Stimulated activated CD8-positive, alpha-beta memory T cell treated with anti-CD3 and anti-CD28 coated beads, Interleukin-4, amount 100 ng/mL, for 1 hour (primary cell): ENCODE measurements around the gene UNKL.

ENCODE experiments used
- DNase-seq, 2 donors: peaks; one replicate each; pipeline ENCODE4 v3.0.0-alpha.2; 2020; ENCODE audit warnings: low read depth in 2 of 2, low spot score in 1 of 2

UNKL gene

DNA sequence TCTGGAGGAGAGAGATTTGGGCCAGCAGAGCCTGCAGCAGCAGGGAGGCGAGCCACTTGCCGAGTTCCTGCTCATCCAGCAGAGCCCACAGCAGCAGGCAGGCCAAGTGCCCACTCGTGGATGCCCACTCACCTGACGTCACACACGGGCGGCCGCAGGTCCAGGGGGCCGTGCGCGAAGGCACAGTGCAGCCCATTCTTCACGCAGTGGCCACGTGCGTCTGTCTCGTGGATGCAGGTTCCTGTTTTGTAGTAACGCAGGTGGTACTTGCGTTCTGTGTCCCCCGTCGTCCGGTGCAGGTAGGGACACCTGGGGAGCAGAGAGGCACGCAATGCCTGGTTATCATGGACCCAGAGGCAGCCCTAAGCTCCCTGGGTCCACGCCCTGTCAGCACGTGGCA, 11.5 kb downstream of the UNKL start:
- no peak for DNase-seq

- no peak for DNase-seq
Observed at GRCh38 chr16:1401758-1402154, 12.7 kb downstream of the UNKL start.

DNA sequence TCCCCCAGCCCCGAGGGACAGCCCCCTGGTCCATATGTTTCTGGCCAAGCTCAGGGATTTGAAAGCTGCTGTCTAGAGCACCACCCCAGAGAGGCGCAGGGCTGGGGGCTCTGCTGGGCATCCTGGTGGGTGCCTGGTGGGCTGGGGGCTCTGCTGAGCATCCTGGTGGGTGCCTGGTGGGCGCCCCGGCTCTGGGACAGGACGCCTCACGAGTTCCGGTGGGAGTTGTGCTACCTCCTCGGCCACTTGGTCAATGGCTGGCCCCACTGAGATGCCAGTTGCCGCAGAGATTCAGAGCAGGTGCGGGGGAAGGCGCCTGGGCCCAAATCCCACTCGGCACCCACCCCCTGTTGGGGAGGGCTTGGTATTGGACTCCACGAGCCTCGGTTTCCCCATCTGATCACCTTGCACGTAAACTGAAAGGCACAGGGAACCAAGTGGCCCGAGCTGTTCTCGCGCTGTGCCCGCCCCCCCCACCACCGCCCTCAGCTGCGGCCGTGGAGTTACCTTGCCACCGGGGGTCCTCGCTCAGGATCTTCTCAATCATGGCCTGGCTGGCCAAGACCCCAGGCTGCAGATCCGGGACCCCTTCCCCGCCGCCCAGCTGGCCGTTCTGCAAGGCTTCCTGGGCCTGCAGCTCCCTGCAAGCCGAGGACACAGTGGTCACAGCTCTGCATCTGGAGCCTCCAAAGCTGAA, 13.3 kb downstream of the UNKL start:
- no peak for DNase-seq

GRCh38 chr16:1398826-1399581, 15.5 kb downstream of the UNKL start:
- DNase-seq: no peak

GRCh38 chr16:1398351-1398750, 16.2 kb downstream of the UNKL start:
- no peak for DNase-seq

- no peak for DNase-seq
Observed at GRCh38 chr16:1397779-1398178, 16.7 kb downstream of the UNKL start.

GRCh38 chr16:1395444-1396031, 19.0 kb downstream of the UNKL start:
- no peak for DNase-seq

DNA sequence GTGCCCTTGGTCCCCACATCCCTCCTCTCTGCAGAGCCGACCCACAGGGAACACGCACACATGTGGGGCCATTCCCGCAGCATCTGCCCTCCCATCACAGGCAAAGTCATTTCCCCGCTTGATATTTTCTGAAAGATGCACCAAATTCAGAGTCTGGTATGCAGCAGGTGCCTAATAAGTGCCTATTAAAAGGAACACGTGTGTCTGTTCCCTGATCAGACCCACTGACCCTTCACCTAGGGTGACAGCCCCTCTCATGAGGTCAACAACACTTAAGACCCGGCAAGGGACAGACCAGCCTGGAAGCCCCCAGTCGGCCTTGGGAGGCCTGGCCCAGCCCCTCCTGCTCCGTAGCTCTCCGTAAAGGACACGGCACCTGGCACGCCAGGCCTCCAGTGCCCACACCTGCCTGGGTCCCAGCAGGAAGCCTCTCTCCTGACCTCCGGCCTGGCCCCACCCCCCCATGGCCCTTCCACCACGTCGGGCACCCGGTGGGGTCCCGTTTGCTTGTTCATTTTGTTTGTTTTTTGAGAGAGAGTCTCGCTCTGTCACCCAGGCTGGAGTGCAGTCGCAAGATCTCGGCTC, 20.0 kb downstream of the UNKL start:
- DNase-seq: no peak

GRCh38 chr16:1393613-1394176, 20.8 kb downstream of the UNKL start:
- no peak for DNase-seq

DNA sequence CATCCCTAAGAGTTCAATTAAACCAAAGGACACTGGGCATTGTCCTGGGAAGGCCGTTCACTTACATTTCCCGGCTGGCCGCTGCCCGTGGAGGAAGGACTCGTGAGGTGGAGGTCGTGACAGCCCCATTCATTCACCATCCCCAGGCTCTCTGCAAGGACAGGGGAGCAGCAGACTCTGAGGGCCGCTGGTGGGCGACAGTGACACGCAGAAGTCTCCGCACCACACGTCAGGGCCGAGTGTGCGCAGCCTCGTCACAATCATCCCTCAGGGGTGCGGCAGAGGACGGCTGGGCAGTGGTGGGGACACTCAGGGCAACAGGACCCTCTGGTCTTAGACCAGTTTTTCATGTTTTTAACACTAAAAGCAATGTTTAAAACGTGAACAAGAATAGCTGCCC, 21.7 kb downstream of the UNKL start:
- no peak for DNase-seq

- no peak for DNase-seq
Observed at GRCh38 chr16:1390239-1390779, 24.2 kb downstream of the UNKL start.

DNA sequence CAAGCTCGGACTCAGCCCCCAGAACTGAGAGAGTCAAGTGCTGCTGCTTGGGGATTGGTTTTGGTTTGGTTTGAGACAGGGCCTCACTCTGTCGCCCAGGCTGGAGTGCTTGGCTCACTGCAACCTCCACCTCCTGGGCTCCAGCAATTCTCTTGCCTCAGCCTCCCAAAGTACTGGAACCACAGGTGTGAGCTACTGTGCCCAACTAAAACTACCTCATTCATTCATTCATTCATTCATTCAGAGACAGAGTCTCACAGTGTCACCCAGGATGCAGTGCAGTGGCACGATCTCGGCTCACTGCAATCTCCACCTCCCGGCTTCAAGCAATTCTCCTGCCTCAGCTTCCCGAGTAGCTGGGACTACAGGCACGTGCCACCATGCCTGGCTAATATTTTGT, 24.7 kb downstream of the UNKL start:
- DNase-seq: no peak

GRCh38 chr16:1387331-1387730, 27.2 kb downstream of the UNKL start:
- DNase-seq: no peak

DNA sequence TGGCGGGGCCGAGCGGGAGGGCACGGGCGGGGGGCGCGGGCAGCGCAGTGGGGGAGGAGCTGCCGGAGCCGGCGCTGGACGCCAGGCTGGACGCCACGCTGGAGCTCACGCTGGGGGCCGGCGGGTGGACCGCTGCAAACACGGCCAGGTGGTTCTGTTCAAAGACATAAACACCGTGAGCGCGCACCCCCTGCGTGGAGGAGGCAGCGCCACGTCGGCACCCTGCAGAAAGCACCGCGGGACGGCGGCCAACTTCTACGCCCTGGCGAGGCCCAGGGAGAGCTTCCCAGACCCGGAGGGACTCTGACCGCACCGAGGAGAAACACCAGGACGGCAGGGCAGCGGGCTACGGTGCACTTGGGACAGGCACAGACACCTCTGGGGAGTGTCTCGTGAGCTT, 29.3 kb downstream of the UNKL start:
- no peak for DNase-seq

GRCh38 chr16:1383556-1383955, 30.9 kb downstream of the UNKL start:
- no peak for DNase-seq

- DNase-seq: no peak
Observed at GRCh38 chr16:1381612-1382406, 32.7 kb downstream of the UNKL start.

DNA sequence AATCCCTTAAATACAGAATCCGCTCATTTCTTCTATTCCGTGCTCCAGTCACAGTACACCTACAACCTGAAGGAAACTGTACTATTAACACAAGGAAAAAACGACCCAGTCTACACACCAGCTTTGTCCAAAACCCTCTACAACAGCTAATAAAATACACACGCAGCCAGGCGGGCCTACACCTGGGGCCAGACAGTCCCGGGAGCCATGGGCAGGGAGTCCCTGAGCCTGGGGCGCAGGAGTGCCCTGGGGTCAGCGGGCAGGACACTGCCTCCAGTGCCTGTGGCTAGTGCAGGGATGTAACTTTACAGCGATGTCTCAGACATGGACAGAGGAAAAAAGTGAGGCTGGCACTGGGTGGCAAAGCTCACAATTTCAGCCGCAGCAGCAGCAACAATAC, 34.3 kb downstream of the UNKL start:
- no peak for DNase-seq

DNA sequence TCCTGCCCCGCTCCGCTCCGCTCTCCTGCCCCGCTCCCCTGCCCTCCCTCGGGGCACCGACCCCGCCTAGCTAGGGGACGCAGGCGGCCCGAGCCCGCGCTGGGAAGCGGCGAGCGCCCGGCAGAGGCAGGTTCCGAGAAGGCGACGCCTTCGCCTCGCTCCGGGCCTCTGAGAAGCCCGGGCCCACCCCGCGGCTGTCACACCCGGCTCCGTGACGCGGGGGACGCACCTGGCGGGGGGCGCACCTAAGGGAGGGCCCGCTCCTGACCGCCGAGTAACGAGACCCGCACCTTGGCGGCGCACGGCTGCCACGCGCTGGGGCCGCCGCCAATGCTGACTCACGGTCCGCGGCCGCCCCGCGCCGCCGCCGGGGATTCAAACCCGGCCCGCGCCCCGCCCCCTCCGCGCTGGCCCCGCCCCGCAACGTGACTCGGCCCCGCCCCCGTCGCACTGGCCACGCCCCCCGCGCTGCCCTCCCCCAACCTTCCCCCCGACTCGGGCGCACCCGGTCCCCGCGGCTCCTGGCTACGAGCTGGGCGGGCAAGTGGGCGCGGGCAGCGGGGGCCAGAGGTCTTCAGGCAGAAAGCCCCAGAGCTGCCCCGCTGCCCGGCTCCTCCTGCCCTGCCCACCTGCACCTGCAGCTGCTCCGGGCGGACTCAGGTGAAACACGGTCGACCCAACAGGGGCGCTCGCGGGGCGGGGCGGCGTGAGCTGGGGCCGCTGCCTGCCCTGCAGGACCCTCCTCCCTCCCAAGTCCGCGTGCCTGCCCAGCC, 35.0 kb downstream of the UNKL start:
- DNase-seq: peak; percentile 37 to 41

DNA sequence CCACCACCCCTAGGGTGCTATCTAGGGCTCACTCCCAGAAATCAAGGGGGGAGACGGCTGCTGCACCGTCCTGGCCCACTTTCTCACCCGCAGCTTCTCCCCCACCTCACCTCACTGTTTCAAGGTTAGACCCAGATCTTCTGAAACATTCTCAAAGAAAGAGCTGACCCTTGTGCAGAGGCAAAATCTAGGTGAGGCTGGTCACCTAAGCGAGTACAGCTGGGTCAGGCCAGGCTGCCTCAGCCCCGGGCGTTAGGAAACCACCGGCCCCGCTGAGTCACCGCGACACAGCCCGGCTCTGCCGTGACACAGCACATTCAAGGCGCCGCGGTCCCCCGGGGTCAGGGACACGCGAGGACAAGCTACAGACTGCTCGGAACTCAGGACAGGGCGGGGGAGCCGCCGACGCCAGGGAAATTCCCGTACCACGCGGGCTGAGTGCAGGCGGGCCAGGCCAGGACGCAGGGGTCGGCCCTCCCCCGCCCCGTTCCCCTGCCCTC, 35.6 kb downstream of the UNKL start:
- no peak for DNase-seq
